HCT116 (cell line): ENCODE results near the gene JDP2.

Experiments
- CTCF ChIP-seq, 3 experiments: fragments of 200-600 bp in 1 of 3; sonication (generic) in 1 of 3; IDR thresholded peaks in 2 of 3; conservative IDR thresholded peaks in 1 of 3; 2 replicates each; pipeline ENCODE4 v1.5.1; 2012 to 2017; ENCODE audit warnings: low read depth in 2 of 3, low read length in 2 of 3, antibody characterized with exemption in 1 of 3, borderline replicate concordance in 1 of 3, control low read depth in 1 of 3, mild to moderate bottlenecking in 1 of 3, mixed read lengths in 1 of 3, mixed run types in 1 of 3, moderate library complexity in 1 of 3; ENCODE audit not compliant: insufficient read depth in 1 of 3
- EZH2 ChIP-seq: fragments of 200-600 bp; sonication (generic); IDR thresholded peaks from 2 replicates; pipeline ENCODE4 v1.6.1; 2017; ENCODE audit warnings: antibody characterized with exemption, mixed run types

GRCh38 chr14:75494896-75495295 is 67.1 kb downstream of the JDP2 start:
- no peak for TF ChIP-seq EZH2
- no peak for TF ChIP-seq CTCF (IDR thresholded peaks at IDR 0.05 in 2 of 3, conservative IDR thresholded peaks at IDR 0.05 in 1 of 3; ENCODE audit: borderline replicate concordance in 1 of 3, insufficient read depth in 1 of 3, low read depth in 2 of 3, low read length in 2 of 3)
